Activated T-cell treated with anti-CD3 and anti-CD28 coated beads, Interleukin-2, amount 50 U/mL, for 1 hour (primary cell): ENCODE measurements around the gene BCAS3.

Experiments used
- DNase-seq: peaks from one replicate; pipeline ENCODE4 v3.0.0-alpha.2; 2020

BCAS3 gene

DNA sequence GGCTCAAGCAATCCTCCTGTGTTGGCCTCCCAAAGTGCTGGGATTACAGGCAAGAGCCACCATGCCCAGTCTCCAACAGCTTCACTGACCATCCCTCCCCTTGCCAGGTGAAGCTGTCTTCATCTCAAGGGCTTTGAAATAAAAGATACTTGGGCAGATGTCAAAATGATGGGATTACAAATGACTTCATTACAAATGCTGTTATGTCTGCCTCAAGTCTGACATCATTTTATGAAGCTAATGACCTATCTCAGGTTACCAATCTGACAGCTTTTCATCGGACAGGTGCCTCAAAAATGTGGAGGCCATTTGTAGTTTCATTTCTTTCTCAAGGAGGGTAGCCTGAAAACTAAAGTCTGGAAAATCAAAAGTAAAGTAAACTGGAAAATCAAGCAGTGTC, 398.3 kb downstream of the BCAS3 start:
- no peak for DNase-seq

DNA sequence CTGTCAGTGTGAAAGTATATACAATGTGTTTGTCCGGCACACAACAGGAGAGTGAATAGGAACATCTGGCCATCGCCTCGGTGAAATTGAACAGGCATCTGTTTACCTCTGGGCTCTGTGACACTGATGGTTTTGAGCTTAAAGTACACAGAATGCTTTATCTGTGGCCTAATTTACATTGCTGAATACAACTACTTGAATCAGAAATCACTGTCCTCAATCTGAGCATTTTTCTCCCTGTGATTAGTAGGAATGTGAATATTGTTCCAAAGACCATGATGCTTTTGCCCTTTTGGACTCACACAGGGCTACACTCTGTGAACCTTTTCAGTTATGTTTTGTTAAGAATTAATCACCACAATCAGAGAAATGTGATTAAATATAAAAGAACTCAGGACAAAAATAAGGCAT, 399.0 kb downstream of the BCAS3 start:
- DNase-seq = no peak

DNA sequence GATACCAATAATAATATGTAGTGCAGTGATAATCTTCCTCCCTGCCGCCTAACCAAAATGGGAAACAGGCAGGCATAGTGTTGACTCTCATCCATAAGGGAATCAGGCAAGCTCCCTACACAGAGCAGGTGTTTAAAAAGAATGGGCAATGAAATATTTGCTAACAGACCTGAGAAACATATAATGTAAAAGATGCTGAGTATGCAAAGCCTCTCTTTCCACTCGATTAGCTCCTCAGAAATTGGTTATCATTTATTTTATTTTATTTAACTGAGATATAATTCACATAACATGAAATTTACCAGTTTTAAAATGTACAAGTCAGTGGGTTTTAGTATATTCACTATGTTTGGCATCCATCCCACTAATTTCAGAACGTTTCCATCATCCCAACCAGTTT, 404.3 kb downstream of the BCAS3 start:
- DNase-seq = no peak

DNA sequence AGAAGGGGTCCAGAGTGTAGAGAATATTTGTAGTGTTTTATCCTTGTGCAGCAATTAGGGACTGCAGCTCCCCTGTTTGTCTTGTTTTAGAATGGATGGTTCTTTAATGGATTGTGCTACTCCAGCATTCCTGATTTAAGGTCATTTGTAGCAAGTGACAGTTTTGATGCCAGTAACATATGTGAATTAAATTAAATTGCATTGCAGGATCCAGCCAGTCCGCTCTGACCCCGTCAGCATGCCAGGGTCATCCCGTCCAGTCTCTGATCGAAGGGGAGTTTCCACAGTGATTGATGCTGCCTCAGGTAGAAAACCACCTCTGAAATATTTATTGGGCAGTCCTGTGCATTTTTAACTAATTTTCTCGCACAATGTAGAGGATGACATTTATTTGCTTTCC, 406.6 kb downstream of the BCAS3 start:
- DNase-seq = no peak

DNA sequence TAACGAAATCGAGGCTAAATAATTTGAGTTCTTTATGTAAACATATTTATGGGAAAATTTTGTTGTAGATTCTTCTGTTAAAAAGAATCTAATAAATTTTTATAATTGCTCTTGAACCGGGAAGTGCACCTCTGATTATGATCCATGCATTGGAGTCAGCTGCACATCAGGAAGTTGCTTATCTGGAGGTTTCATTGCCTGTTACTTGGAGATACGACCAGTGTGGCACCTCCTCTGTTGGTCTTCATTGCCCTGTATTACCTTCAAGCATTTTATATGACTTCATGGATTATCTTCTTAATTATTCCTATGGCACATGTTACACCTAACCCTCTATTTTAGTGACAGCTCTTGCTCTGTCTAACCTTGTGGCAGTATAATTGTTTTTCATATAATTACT, 409.4 kb downstream of the BCAS3 start:
- no peak for DNase-seq

DNA sequence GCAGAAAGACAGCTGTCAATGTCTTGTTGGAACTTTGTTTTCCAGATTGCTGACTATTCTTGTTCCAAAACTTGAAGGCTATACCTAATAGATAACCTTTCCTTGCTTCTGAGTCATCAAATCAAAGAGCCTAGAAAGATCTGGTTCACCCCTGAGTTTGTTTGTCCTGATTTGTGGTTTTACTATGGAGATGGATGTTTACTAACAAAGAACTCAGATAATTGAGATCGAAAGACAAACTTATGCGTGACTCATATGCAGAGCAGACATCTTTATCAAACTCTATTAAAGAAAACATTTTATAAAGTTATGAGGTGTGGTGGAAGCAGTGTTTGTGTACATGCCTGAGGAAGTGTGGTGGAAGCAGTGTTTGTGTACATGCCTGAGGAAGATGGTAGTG, 410.9 kb downstream of the BCAS3 start:
- no peak for DNase-seq

DNA sequence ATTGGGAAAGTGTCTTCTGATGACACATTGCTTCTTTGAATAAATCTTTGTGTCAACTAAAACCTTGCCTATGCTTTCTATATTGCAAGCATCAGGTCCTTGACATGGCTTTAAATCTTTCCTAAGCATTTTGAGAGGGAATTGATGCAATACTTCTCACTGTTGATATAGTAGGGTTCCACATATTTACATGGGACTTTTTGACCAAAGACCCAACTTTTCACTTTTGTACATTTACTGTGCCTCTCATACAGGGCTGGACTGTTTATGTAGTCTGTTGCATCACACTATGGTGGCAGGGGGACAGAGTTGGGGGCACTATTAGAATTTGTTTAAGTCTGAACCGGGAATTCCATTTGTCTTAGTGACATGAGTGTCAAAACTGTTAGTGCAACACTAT, 413.4 kb downstream of the BCAS3 start:
- DNase-seq = no peak

DNA sequence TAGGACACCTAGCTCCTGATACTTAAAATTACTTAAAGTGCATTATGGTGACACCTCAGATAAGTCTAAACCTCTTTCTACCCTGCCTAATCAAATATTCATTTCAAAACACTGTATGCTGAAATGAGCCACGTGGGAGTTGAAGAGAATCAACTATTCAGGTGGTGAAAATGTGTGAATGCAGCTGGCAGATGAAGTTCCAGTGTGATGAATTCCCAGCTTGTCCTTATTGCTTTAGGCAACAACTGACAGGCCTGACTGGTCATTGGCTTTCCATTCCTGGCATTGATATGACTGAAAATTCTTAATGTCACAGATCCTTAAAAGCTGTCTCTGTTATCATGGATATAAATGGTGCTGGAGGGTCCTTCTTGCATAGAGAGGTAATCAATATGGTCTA, 420.1 kb downstream of the BCAS3 start:
- no peak for DNase-seq

DNA sequence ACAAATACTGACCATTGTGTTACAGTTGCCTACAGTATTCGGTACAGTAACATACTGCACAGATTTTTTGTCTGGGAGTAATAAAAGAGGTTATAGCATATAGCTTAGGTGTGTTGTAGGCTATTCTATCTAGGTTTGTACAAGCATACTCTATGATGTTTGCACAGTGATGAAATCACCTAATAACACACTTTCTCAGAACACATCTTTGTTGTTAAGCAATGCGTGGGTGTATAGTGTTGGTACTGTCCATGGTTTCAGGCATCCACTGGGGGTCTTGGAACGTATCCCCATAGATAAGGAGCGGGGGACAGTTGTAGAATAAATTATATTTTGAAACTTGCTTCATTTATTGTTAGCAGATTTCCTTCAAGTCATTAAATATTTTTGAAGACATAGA, 428.7 kb downstream of the BCAS3 start:
- no peak for DNase-seq

DNA sequence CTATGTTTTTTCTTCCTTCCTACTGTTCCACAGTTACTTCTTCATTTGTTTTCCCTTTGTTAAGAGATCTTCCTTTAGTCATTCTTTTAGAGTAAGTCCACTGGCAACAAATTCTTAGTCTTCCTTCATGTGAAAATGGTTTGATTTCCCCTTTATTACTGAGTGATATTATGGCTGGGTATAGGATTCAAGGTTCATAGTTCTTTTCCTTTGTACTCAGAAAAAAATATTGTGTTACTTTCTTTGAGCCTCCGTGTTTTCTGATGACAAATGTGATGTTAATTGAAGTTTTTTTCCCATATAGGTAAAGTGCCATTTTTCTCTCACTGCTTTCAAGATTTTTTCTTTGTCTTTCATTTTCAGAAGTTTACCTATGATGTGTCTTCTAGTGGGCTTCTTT, 438.9 kb downstream of the BCAS3 start:
- no peak for DNase-seq

DNA sequence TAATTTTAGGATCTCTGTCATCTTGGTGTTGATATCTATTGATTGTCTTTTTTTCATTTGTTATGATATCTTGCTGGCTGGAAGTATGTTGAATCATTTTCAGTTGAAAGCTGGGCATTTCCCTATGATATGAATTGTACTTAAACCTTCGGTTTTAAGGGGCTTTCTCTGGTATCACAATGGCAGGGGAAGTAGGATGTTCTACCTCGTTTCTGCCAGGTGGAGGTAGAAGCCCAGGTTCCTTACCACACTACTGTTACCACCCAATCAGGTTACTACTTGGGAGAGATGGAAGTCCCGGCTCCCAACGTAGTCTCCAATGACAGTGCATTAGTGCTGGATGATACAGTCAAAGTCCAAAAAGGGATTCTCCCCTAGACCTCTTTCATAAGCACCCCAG, 440.3 kb downstream of the BCAS3 start:
- no peak for DNase-seq

DNA sequence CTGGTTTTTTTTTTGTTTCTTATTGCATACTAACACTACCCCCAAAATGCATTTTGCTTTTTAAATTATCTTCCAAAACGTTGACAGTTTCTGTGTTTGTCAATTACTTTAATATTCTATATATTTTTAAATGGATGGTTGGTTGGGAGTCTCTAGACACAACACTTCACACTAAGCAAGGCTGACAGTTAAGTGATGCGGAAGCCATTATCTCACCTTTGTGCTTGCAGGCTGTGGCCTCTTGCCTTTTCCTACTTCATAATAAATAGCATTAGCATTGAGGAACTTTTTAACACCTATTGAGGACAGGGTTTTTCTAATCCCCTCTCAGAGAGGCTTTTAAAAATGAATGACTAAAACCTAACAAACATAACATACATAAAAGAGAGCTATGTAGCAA, 441.2 kb downstream of the BCAS3 start:
- no peak for DNase-seq

DNA sequence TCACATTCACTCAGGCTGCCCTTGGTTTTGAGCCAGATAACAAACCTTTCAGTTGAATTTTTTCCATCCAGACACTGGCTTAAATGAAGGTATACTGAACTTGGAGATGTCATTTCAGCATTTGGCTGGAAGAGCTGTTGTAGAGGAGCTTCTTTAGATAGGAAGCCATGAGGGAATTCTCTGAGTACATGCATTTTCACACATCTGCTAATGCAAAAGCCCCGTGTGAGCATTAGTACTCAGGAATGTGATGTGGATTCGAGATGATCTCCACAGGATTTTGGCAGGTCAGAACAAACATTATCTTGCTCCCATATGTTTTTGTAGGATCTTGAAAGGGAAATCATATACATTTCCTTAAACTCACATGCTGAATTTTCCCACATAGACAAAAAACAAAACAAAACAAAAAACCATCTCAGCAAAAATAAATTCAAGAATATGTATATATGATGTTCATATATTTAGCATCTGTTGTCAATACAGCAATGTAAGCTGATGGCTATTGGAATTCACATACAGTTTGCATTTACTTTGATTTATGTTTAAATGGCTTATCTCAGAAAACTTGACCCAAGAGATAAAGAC, 444.8 kb downstream of the BCAS3 start:
- no peak for DNase-seq

DNA sequence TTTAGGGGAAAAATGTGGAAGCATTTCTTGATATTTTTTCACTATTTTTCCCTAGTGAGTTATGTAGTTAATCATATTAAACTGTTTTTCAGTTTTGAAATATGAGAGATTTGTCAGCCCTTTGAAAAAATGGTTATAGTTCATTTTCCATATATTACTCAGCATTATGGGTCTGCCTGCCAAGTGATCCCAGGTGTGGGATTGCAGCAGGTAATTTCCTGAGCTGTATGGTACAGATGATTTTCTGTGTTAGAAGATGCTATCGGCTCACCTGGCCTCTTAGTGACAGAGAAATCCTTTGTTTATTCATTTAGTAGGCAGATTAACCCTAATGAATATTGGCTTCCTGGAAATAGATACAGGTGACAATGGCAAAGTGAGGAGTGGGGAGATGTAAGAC, 446.9 kb downstream of the BCAS3 start:
- no peak for DNase-seq

DNA sequence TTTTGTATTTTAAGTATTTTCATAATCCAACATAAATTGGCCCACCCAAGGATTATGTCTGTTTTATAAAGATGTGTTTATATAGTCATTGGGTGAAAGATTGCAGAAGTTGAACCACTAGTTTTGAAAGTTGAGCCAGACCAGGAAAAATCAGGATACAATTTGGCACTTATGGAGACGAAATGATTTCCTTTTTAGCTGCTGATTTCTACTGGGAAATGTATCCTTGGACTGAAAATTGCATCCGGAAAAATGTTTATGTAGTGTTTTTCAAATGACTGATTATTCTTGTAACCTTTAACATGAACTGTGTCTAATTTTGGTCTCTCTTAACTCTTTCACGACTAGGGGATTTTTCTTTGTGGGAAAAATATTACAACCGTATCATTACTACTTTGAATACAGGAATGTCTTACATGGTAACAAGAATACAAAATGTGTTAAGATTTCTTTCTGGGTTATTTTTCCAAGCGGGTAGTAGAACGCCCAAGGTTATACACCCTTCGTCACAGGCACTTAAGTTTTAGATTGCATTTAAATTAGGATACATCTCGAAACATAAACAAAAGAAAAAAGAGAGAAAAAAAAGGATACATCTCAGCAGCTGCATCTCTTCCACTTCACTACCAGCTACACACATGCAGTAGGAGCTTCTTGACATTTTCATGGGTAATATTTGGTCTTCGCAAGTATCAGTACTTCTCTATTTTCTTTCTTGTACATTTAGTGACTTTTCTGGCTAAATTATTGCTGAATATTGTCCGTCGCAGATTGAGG, 449.0 kb downstream of the BCAS3 start:
- no peak for DNase-seq

DNA sequence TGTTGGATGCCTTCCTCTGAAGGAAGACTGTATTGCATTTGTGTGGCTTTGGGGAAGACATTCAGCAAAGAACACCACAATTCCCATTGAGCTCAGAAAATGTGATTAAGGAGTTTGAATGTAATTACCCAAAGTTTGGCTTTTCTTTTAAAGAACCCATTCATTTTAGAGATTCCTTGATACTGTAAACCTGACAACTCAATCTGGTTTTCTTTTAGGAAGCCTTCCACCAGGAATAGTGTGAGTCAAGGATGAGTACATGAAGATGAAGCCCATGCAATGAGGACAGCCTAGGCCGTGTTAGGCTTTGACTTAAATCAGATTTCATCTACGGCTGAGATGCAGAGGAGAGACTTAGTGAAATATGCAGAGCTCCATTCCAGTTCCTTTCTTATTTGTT, 450.3 kb downstream of the BCAS3 start:
- no peak for DNase-seq

DNA sequence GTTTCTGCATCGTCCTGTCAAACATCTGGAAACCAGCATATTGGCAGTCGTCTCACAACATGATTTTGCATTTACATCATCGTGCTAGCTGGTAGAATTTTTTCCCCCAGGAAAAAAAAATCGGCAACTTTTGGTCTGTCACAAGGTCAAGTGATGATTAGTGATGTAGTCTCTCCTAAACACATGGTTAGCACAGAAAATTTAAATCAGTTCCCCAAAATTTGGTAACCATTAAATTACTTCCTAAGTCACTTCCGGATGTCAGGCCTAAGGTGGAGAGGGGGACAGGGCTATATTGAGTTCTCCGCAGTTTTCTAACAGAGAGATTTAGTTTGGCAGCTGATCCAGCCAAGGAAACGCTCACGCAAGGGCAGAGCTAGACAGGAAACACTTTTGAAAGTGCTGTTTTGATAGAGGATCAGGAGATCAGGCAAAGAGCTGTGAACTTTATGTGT, 451.0 kb downstream of the BCAS3 start:
- DNase-seq = no peak

DNA sequence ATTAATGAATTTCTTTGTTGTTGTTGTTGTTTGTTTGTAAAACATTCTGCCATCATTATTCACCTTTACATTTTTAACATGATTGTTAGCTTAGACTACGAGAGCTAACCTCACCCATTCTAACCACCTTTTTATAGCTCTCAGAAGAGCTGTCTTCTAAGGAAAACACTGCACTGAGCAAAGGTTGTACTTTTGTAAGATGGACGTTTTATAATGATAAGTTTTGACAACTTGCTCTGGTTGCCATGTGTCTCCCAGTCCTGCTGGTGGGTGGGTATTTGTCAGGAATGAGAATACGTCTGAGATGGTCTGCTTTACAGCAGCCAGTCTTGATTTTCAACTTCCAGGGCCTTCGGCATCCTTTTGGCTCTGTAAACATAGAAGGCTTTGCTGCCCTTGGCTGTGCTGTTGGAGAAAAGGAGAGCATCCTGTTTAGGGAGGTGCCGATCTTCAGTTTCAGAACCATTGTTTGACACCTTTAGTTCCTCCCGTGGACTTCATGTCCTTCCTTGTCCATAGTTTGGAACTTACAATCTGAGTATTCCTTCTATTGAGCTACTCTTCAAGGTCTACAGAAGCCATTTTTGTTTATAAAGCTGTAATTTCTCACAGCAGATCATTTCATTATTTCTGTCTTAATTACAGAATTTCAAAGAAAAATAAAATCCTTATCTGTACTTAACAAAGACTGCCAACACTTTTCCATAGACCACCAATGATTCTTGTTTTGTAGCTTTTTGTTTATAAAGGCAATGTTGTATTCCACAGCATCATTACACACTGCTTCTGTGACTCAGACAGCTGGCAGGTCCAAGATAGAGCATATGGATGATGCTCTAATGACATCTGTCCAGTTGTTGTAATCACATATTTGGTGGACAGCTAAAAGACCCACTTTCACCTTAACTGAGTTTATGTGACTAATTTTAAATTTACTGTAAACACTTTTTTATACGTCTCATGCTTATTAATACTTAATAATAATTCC, 451.9 kb downstream of the BCAS3 start:
- DNase-seq = no peak

DNA sequence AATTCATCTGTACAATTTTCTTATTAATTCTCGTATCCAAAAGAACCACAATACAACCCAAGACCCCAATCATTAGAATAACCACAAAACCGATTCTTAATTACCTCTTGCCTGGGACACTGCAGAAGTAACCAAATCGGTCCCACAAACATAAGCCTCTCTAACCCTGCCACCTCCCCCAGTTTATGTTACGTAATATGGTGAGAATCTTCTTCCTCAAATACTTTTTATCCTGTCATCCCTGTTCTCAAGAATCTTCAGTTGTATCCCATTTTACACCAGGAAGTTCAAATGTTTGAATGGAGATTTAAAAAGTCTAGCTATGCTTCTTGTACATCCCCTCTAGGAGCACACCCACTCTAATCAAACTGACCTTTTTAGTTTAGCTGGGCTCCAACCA, 452.7 kb downstream of the BCAS3 start:
- DNase-seq = no peak

DNA sequence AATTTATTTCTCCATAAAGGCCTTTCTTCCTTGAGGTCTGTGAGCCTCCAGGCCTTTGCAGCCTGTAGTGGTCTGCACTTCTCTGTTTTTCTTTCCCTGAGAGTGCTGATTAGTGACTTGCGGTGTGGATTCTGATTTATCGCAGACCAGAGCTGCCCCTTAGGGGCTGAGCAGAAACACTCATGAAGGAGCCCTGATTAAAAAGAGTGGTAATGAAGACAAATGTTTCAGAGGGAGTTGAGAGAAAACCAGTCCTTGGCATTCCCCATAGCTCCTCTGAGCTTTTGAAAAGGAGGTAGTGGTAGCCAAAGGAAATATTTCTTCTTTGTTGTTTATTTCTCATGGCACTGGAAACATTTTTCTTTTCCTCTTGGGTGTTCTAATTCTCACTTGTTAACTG, 453.9 kb downstream of the BCAS3 start:
- no peak for DNase-seq

DNA sequence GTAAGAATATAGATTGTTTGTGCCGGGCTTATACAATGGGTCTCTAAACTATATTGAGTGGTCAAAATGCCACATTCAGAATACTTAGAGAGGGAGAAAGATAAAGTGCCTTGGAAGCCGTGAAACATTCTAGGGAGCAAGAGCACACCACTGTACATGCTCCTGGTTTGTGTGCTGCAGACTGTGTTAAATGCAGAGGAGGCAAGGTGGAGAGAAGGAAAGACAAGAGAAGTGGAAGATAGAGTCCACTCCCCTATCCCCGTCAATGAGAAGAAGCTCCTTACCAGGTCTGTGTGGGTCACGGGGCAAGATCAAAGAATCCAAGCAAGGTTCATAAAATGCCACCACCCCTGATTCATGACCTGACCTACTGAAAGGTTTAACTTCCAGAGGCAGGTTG, 454.9 kb downstream of the BCAS3 start:
- DNase-seq = no peak

DNA sequence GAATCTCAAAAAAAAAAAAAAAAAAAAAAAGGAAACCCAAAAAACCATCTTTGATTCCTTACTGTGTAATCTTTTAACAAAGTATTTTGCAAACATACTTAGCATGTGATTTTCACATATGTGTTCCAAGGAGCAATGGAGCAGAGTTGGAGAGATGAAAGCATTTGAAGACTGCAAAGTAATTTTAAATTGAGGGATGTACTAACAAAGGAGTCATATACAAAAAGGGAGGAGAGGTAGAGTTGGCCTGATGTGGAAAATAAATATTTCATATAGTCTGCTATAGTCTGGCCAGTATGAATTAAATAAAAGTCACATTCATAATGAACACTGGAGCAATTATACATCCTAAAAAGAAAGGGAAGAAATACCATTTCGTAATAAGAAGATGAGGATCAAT, 456.2 kb downstream of the BCAS3 start:
- no peak for DNase-seq

DNA sequence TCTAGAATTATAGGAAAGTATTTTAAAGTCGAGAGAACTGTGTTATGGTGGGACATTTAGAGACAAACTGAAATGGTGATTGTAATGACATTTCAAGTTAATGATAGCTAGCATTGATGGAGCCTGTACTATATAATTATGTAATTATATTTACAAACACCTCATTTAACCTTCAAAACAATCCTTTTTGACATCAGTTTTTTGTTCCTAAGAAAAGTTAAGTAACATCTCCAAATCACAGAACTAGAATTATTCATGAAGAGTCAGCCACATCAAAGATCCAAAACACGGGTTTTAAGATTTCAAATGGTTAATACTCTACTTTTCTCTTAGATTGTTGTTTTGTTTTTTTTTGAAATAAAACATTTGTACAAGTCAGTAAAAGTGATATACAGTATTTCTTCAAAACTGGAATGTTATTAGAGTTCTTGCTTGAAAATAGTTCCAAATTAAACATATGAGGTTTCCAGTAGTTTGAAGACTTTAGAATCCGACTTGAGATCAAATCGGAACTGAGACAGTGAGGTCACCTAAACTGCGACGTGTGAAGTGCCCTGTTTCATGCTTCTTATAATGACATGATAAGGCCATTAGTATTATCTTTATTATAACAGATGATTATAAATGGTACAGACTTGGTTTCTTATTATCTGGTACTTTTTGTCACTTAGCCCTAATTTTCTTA, 457.0 kb downstream of the BCAS3 start:
- no peak for DNase-seq
